Measurements from ENCODE around the gene PEAK1. TPM values are rescaled to one million over a fixed set of nuclear protein-coding genes. Genes with fewer than 3 reads are reported as not detected.
A peak's percentile ranks its signal among the peaks of the same experiment; 100 is the strongest.

Gene PEAK1
- total RNA-seq, 1 experiment from 2014 or later, result 18.4 TPM

- Mint-ChIP-seq H3K4me3 (ENCODE audit: unreplicated experiment) (no peak overlapping the region), H3K4me1 (ENCODE audit: low read depth, unreplicated experiment) (peaks cover 9% of the 10 kb centered on the region), H3K9me3 (ENCODE audit: unreplicated experiment) (no peaks in the 10 kb centered on the region), H3K27ac (ENCODE audit: unreplicated experiment) (no peak overlapping the region), H3K27me3 (ENCODE audit: insufficient read depth, unreplicated experiment) (no peaks in the 10 kb centered on the region), H3K36me3 (ENCODE audit: insufficient read depth, unreplicated experiment) (no peaks in the 10 kb centered on the region)
- Histone ChIP-seq H3K4me1 (peaks cover 14% of the 10 kb centered on the region), H3K27me3 (replicated peaks; ENCODE audit: control insufficient read depth, insufficient read depth, low read length) (no peaks in the 10 kb centered on the region), H3K9me3 (no peaks in the 10 kb centered on the region), H3K36me3 (ENCODE audit: control insufficient read depth, insufficient read depth, low read length) (no peaks in the 10 kb centered on the region), H3K4me3 (ENCODE audit: low read depth, low read length) (no peak overlapping the region)
- BruUV-seq (replicated peaks), result no TSS peak
- CTCF ChIA-PET, result no interaction called here
- TF ChIP-seq, protein P1, sequence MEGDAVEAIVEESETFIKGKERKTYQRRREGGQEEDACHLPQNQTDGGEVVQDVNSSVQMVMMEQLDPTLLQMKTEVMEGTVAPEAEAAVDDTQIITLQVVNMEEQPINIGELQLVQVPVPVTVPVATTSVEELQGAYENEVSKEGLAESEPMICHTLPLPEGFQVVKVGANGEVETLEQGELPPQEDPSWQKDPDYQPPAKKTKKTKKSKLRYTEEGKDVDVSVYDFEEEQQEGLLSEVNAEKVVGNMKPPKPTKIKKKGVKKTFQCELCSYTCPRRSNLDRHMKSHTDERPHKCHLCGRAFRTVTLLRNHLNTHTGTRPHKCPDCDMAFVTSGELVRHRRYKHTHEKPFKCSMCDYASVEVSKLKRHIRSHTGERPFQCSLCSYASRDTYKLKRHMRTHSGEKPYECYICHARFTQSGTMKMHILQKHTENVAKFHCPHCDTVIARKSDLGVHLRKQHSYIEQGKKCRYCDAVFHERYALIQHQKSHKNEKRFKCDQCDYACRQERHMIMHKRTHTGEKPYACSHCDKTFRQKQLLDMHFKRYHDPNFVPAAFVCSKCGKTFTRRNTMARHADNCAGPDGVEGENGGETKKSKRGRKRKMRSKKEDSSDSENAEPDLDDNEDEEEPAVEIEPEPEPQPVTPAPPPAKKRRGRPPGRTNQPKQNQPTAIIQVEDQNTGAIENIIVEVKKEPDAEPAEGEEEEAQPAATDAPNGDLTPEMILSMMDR (IDR thresholded peaks at IDR 0.05; ENCODE audit: insufficient read depth in 1 of 2, low read depth in 1 of 2, low read length in 1 of 2, severe bottlenecking in 1 of 2, unreplicated experiment in 1 of 2), result no peak
- no peak for DNase-seq
- intact Hi-C loops (cut with micrococcal nuclease; ENCODE audit: unreplicated experiment), result no loop called here
- POLR2A ChIA-PET, result no interaction called here
Observed at GRCh38 chr15:77348511-77348910, 71.4 kb downstream of the PEAK1 start.

DNA sequence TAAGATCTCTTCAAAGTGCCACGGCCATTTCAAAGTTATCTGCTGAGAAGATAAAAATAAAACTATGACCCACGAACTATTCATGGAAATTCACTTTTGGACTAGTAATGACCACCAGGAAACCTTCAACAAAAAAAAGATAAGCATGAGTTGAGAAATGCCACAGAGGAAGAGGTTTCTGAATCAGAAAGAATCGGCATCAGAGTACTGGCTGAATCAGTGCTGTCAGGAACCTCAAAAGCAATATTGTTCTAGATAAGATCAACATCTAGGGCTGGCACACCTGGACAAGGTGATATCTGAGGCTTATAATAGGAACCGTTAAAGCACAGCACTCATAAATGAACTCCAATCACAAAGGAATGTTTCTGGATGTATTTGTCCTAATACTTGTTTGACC is 72.7 kb downstream of the PEAK1 start:
- no peaks in the 10 kb centered on the region for H3K36me3 ChIP-seq (ENCODE audit: control insufficient read depth, insufficient read depth, low read length)
- BruUV-seq (replicated peaks), result no TSS peak
- no peaks in the 10 kb centered on the region for H3K27me3 Mint-ChIP-seq (ENCODE audit: insufficient read depth, unreplicated experiment)
- intact Hi-C loops (cut with micrococcal nuclease; ENCODE audit: unreplicated experiment), result no loop called here
- CTCF ChIA-PET, result no interaction called here
- TF ChIP-seq, protein P1 (IDR thresholded peaks at IDR 0.05; ENCODE audit: insufficient read depth in 1 of 2, low read depth in 1 of 2, low read length in 1 of 2, severe bottlenecking in 1 of 2, unreplicated experiment in 1 of 2), result no peak
- peak overlapping the region; percentile 65 for H3K27ac Mint-ChIP-seq (ENCODE audit: unreplicated experiment)
- H3K9me3 Mint-ChIP-seq (ENCODE audit: unreplicated experiment), result peaks cover 5% of the 10 kb centered on the region
- H3K4me3 ChIP-seq (ENCODE audit: low read depth, low read length), result no peak overlapping the region
- H3K4me3 Mint-ChIP-seq (ENCODE audit: unreplicated experiment), result peak overlapping the region; percentile 49
- peaks cover 14% of the 10 kb centered on the region for H3K4me1 ChIP-seq
- H3K36me3 Mint-ChIP-seq (ENCODE audit: insufficient read depth, unreplicated experiment), result no peaks in the 10 kb centered on the region
- H3K27me3 ChIP-seq (replicated peaks; ENCODE audit: control insufficient read depth, insufficient read depth, low read length), result no peaks in the 10 kb centered on the region
- DNase-seq, result no peak
- POLR2A ChIA-PET, result no interaction called here
- H3K9me3 ChIP-seq, result no peaks in the 10 kb centered on the region
- H3K4me1 Mint-ChIP-seq (ENCODE audit: low read depth, unreplicated experiment), result peaks cover 9% of the 10 kb centered on the region

- TF ChIP-seq, protein P1 (IDR thresholded peaks at IDR 0.05; ENCODE audit: insufficient read depth in 1 of 2, low read depth in 1 of 2, low read length in 1 of 2, severe bottlenecking in 1 of 2, unreplicated experiment in 1 of 2), result no peak
- BruUV-seq (replicated peaks), result no TSS peak
- Mint-ChIP-seq H3K9me3 (ENCODE audit: unreplicated experiment) (peaks cover 10% of the 10 kb centered on the region), H3K27me3 (ENCODE audit: insufficient read depth, unreplicated experiment) (no peaks in the 10 kb centered on the region), H3K4me3 (ENCODE audit: unreplicated experiment) (peak overlapping the region; percentile 49), H3K4me1 (ENCODE audit: low read depth, unreplicated experiment) (peaks cover 9% of the 10 kb centered on the region), H3K36me3 (ENCODE audit: insufficient read depth, unreplicated experiment) (no peaks in the 10 kb centered on the region), H3K27ac (ENCODE audit: unreplicated experiment) (peak overlapping the region; percentile 65)
- ChIA-PET POLR2A (no interaction called here), CTCF (no interaction called here)
- no peak for DNase-seq
- Histone ChIP-seq H3K4me3 (ENCODE audit: low read depth, low read length) (no peak overlapping the region), H3K27me3 (replicated peaks; ENCODE audit: control insufficient read depth, insufficient read depth, low read length) (no peaks in the 10 kb centered on the region), H3K4me1 (peaks cover 14% of the 10 kb centered on the region), H3K36me3 (ENCODE audit: control insufficient read depth, insufficient read depth, low read length) (no peaks in the 10 kb centered on the region), H3K9me3 (no peaks in the 10 kb centered on the region)
- intact Hi-C loops (cut with micrococcal nuclease; ENCODE audit: unreplicated experiment), result no loop called here
Observed at GRCh38 chr15:77346245-77347036, 73.5 kb downstream of the PEAK1 start.
